NCI-H1105 treated with DMSO at 0.1 percent for 48 hours (cell line): ENCODE data around the gene ZNF207.
"Not testable (repeated sequence)": the region's sequence is repeated elsewhere in the genome, so short reads cannot be mapped to it uniquely, and the experiment has no call there.

Experiments used
- DNase-seq: peaks from one replicate; lab custom pipeline; 2025; lab: John Stamatoyannopoulos, UW

Gene ZNF207

DNA sequence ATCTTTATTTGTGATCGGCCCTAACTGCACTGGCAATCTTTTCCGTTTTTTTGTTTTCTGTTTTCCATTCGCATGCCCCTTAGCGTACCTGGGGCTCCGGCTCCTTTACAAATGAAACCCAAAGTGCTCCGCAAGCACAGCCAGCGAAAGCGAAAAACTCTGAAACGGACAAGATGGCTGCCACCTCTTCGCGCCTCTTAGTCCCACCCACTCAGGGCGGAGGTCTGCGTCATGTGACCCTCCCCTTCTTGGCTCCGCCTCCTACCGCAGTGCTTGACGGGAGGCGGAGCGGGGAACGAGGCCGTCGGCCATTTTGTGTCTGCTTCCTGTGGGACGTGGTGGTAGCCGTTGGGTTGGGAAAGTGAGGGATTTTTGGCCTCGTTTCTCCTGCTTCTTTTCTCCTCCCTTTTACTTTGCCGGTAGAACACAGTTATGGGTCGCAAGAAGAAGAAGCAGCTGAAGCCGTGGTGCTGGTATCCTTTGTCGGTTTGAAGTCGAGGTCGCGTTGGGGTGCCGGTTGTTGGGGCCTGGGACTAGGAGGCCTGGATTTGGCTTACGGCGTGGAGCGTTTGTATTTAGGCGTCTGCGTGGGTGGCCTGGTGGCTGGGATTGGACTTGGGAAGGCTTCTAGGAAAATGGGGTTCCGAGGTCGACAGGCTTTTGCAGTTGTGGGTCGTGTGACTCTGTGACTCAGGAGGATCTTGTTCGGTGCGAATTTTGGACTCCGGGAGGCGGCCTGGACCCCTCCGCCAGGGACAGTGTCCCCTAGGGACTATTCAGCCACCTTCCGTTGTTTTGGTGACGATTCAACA lies at the start of gene ZNF207:
ZNF207 (plus strand) TSS at position 304 of the 812 bp plus-strand sequence; CDS start at position 433, 129 bp downstream.
- peak; percentile 97 for DNase-seq

DNA sequence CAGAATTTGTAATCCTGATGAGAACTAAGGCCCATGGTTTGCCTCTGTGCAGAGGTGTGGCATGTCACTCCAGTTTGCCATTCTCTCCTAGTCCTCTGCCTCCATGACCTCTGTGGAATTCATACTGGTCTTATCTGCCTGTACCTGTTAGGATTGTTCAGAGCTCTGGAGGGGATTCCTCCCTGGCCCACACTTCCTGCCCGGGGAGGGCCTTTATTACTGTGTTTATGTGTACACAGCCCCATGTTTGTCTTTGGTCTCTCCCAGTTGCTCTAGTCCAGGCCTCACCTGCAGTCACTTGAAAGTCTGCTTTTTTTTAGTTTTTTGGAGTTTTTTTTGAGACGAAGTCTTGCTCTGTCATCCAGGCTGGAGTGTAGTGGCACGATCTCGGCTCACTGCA lies 47.9 kb upstream of the ZNF207 start:
- no peak for DNase-seq

DNA sequence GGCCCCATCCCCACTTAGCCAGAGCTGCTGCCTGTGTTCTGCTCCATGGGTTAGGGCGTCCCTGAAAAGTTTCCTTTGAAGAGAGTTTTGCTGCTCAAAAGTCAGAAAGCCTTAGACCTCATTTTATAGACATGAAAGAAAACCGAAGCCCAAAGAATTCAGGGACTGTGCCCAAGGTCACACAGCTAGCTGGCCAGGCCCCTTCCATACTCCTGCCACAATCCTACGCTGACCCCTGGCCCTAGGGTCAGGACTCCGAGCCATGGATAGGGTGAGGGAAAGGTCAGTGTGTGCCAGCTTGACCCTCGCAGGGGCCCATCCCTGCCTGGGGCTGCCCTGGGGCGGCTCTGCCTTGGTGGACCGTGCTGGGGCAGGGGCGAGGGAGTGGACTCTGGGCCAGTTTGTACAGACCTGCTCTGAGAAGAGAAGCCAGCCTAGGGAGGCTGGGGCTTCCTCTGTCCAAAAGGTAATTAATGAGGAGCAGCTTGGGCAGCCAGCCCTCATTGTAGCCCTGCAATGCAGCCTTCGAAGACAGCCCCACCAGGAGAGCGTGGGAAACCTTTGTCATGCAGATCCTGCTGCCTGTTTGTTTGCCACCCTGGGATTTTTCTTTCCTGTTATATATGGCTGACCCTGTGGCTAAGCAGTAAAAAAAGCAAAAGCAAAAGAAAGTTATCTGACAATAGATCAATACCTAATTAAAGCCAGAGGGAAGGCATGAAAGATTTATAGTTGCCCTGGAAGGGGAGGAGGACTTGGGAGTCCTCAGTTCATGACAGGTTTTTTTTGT lies 46.9 kb upstream of the ZNF207 start:
- no peak for DNase-seq

DNA sequence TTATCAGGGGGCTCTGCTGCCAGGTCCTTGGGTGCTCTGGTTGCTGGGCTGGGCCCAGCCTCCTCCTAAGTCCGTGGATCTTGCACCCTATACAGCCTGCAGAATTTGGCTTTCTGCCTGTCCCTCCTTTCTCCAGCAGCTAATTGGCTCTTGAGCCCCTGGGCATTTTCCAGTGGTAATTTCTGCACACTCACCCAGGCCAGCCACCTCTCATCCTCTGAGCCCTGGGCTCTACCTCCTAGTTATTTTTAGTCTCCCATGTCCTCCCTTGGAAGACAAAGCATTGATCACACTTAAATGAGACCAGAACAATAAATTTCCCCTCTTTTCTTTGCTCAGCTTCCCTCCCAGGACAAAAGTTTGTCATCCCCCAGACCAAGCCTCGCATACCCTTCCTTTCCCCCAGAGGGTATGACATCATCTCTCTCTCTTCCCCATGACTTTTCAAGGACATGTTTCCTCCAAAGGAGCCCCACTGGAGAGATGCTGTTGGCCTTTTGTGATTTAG lies 46.1 kb upstream of the ZNF207 start:
- DNase-seq: peak; percentile 52

DNA sequence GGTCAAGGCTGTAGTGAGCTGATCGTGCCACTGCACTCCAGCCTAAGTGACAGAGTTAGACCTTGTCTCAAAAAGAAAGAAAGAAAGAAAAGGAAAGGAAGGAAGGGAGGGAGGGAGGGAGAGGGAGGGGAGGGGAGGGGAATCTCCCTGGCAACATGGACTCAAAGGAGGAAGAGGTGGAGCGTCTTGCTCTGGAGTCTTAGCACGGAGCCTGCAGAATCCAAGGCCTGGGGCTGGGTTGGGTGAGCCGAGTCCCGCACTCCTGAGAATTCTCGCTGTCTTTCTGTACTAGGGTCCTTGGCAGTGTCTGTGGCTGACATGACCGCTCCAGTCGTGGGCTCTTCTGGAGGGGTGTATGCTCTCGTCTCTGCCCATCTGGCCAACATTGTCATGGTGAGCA lies 44.9 kb upstream of the ZNF207 start:
- DNase-seq: no peak

DNA sequence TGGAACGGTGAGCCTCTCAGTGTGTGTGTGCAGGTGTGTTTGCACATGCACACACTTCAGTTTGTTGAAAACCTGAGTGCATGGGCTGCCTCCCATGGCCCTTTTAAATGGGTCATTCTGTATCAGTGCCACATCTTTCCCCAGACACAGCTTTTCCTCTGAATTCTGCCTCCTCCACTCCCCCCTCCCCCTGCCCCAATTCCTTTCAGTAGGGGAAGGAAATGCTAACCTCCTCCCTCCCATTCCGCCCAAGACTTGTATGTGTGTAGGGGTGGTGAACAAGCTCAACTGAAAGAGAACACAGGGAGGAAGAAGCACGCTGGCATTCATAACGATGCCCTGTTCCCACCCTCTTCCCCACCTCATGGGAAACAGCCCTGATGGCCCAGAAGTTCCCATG lies 42.3 kb upstream of the ZNF207 start:
- no peak for DNase-seq

DNA sequence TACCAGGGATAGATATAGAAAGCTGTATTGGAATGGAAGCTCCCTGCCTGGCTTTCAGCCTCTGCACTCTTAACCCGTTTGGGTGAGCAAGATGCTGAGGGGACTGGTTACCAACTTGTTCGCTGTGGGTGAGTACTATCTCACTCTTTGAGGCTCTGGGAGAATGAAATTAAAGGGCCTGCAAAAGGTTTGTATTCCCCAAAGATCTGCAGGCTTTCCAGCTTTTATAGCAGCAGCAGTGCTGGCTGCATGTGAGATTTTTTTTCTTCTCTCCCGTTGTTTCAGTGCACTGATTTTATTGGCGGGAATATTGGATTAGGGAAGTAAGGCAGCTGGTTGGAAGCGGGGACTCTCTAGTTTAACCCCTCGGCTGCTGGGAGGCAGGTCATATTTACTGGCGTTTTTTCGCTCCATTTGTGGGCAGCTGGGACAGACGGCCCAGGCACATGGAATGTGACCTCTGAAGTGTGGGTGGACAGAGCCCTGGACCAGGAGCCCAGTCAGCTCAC lies 38.9 kb upstream of the ZNF207 start:
- DNase-seq: no peak

DNA sequence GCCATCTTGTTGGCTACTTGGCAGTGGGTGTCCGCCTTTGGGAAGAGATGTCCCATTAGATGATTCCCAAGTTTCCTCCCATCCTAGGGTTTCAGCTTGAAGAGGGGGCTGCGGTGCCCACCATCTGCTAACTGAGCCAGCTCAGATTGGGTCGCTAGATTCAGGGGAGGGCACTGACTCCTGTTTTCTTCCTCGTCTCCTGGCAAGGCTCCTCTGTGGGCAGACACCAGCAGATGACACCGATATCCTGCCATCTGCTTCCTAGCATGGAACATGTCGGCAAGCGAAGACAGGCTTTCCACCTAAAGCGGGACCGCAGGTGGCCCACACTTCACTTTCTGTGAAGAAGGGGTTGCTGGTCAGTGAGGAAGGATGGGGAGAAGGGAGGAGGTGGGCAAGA lies 35.3 kb upstream of the ZNF207 start:
- no peak for DNase-seq

DNA sequence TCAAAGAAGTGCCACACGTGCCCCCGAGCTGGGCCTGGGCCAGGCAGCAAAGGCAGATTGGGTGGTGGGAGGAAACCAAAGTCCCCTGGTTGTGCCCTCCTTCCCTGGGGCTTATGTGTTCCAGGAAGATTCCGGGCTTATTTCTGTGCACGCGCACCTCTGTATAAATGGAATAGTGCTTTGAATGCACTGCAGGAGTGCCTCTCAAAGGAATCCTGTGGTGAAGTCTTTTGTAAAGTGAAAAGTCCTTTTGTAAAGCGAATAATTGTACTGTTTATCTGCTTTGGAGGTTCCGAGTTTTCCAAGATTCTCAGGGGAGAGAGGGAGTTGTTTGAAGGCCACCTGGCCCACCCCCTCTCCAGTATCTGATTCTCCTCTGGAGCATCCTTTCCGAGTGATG lies 34.8 kb upstream of the ZNF207 start:
- no peak for DNase-seq

DNA sequence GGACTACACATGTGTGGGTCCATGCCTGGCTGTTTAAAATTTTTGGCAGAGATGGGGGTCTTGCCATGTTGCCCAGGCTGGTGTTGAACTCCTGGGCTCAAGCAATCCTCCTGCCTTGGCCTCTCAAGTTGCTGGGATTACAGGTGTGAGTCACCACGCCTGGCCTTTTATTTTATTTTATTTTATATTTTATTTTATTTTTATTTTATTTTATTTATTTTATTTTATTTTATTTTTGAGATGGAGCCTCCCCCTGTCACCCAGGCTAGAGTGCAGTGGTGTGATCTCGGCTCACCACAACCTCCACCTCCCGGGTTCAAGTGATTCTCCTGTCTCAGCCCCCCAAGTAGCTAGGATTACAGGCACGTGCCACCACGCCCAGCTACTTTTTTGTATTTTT lies 33.3 kb upstream of the ZNF207 start:
- DNase-seq: not testable (repeated sequence)

DNA sequence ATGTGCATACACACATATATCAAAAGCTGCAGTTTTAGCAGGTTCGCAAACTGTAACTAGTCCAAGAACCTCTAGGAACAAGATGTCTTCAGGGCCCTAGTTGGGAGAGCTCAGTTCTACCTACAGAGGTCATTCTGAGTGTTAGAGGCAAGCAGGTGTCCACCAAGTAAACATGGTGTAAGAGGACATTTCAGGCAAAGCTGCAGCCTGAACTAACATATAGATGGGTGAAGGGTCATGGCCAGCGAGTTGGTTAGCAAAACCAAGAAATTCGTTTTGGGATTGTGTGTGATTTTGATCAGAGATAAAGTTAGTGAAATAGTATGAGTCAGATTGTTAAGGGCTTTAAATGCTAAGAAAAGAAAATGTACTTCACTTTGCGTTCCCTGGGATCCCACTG lies 32.6 kb upstream of the ZNF207 start:
- DNase-seq: no peak

DNA sequence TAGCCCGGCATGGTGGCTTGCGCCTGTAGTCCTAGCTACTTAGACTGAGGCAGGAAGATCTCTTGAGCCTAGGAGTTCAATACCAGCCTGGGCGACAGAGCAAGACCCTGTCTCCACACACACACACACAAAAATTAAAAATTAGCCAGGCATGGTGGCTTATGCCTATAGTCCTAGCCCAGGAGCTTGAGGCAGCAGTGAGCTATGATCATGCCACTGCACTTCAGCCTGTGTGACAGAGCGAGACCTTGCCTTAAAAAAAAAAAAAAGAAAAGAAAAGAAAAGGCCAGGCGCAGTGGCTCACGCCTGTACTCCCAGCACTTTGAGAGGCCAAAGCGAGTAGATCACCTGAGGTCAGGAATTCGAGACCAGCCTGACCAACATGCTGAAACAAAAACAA lies 31.9 kb upstream of the ZNF207 start:
- DNase-seq: no peak

DNA sequence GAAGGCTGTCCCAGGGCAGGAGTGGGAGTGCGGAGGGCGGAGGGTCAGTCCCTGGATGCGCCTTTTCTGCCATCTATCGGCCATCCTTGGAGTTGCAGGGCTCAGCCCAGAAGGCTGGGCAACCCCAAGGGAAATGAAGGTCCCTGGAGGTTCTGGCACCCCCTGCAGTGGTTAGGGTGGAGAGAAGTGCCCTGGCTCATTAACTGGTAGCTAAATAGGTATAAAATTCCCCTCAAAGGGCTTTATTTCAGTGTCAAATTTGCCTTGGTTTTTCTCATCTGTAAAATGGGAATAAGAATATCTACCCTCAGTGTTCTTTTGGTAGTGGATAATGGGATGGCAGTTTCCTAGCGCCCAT lies 30.4 kb upstream of the ZNF207 start:
- DNase-seq: peak; percentile 42

DNA sequence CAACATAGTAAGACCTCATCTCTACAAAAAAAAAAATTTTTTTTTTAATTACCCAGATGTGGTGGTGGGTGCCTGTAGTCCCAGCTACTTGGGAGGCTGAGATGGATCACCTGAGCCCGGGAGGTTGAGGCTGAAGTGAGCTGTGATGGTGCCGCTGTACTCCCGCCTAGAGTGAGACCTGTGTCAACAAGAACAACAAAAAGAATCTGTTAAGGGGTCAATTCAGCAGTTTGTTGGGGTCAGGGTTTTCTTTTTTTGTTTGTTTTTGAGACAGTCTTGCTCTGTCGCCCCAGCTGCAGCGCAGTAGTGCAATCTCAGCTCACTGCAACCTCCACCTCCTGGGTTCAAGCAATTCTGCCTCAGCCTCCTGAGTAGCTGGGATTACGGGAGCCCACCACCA lies 29.9 kb upstream of the ZNF207 start:
- DNase-seq: not testable (repeated sequence)

DNA sequence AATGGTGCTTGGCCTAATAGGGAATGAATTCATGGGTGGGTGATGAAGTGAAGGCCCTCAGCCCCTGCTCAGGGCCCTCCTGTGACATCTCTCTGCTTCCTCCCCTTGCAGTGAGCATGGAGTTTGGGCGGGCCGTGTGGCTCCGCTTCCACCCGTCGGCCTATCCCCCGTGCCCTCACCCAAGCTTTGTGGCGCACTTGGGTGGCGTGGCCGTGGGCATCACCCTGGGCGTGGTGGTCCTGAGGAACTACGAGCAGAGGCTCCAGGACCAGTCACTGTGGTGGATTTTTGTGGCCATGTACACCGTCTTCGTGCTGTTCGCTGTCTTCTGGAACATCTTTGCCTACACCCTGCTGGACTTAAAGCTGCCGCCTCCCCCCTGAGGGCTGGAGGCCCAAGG lies 29.1 kb upstream of the ZNF207 start:
- no peak for DNase-seq

DNA sequence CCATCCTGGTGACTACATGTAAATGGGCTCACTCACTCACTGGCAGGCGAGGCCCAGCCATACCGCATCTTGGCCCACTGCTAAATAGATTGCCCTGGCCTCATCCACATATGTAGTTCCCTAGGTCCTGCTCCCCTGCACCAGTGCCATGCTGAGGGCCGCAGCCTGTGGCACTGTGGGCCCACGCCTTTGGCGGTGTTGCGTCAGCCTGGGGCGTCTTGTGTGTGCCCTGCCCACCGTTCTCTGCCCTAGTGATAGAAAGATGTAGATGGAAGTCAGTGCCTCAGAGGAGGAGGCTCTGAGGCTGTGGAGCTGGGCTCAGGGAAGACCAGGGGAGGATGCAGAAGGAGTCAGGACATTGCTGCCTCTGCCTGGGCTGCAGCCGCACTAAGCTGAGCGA lies 26.9 kb upstream of the ZNF207 start:
- DNase-seq: no peak

DNA sequence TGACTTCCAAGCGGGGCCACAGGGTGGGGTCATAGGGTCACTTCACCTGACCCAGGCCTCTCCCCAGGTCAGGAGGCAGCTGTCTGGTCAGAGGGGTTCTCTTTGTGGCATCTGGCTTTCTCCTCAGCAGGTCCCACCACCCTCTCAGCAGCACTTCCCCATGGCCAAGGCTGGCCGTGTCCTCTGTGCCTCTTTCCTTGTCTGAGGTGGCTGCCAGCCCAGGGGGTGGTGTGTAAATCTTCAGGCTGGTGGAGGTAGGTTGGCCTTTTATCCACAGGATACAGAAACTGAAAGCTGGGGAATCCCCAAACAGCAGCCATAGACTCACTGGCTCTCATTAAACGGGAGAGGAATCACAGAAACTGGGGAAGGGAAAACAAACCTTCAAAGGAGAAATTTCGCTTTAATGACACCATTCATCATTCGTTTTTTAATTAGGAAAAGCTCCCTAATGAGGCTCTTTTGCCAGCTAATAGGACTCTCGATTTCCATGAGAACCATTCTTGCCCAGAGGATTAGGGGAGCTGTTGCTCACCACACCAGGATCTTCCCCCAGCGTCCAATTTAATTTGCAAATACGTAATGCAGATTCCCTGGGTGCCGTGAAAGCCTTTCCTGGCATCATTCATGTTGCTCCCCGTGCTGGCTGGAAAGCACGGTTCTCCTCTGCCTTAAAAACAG lies 26.0 kb upstream of the ZNF207 start:
- DNase-seq: no peak

DNA sequence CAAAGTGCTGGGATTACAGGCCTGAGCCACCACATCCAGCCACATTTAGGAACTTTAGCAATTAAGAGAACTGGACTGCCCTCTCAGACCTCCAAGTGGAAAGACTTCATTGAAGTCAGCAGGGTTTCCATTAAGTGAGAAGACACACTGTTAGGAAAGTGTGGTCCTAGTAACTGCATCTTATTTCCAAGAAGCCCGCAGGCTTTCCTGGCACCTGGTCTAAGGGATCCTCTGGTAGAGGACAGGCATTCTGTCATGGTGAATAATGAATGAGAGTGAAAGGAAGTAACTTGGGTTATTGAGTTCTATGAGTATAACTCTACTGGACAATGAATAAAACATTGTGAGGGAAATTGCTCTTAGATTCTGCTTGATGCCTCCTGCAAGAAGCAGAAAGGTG lies 22.0 kb upstream of the ZNF207 start:
- DNase-seq: no peak

DNA sequence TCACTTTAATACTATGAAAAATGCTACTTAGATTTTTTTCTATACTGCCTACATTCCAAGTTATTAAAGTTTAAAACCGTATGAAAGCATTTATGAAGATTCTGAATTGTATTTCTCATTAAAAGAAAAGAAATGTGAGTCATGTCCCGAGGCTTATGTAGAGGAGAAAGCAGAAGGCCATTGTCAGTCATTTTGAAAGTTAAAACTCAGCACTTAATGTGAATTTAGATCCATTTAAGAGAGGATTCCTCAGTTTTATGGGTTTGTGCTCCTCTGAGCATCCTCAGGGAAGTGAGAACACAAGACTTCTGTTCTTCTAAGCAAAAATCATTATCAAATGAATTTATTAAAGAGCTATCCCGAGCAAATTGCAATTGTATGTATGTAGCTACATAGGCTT lies 19.8 kb upstream of the ZNF207 start:
- no peak for DNase-seq

DNA sequence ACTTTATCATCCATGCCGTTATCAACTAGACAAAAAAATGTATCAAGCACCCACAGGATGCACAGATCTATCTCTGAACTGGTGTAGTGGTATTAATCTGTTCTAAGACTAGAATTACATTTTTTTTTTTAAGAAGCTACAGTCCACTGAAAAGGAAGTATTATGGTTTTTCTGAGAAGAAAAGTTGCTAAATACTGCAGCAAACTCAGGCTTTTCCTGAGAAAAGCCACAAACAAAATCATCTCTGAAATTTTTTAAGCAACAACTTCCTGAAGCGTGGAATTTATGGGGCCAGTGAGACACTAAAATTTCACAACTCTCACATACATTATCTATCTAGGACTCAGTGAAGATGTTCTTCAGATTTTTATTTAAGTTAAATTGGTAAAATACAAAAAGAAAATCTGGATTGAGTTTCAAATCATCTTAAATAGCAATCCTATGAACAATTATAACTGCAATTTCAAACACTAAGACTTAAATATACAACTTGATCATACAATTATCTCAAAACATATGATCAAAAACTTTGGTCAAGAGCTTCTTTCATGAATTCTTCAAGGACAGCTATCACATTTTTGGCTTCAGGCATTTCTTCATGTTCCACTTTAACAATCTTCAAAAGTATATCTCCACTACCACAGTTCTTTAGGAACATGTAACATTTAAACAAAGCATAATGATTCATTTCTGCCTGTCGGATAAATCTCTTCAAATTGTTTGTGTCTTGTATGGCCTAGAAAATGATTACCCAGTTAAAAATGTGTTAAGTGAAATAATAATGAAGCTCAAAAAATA lies 18.5 kb upstream of the ZNF207 start:
- DNase-seq: no peak

DNA sequence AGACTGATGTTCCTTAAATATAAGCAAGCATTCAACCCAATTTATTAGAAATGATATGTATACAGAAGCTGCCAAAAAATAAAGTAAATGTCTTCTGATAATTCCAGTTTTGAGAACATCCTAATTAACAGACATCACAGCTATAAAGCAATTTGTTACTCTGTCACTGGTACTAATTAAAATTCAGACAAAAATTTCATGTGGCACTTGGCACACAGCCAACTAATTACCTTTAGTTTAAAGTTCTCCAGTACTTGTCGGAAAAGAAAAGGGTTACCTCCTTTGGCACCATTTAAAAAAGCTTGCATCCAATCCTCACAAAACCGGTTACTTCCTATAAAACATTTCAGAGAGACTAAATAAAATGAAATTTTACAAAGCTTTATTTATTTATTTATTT lies 16.8 kb upstream of the ZNF207 start:
- DNase-seq: no peak

DNA sequence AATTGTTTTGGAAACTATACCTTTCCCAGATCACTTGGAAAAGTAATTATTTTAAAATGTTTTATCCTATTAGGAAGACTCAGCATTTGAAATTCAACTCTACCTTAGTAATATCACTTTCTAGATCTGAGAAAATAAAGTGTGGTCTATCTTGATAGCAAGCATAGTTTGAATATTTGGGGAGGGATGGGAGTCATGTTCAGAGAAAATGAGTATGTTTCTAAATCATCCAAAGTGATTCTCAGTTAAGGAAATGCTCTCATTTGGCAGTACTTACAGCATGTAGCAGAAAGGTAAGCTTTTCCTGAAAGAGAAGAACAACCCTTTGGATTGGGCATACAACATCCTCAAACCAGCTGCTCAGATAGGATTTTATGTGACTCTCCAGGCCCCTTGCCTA lies 14.9 kb upstream of the ZNF207 start:
- DNase-seq: no peak
